Ishikawa (cell line): ENCODE measurements around the gene RASL11A.

Experiments used
- CEBPB ChIP-seq: IDR thresholded peaks from 2 replicates; pipeline ENCODE4 v1.6.1; 2012
- CREB1 ChIP-seq: IDR thresholded peaks from 2 replicates; pipeline ENCODE4 v1.6.1; 2012; ENCODE audit warnings: low read depth
- EGR1 ChIP-seq: IDR thresholded peaks from 2 replicates; pipeline ENCODE4 v1.6.1; 2012
- EP300 ChIP-seq: IDR thresholded peaks from 2 replicates; pipeline ENCODE4 v1.6.1; 2012; ENCODE audit warnings: borderline replicate concordance
- FOXM1 ChIP-seq: IDR thresholded peaks from 2 replicates; pipeline ENCODE4 v1.6.1; 2012; ENCODE audit warnings: low read depth, borderline replicate concordance
- NFIC ChIP-seq: IDR thresholded peaks from 2 replicates; pipeline ENCODE4 v1.6.1; 2012
- RAD21 ChIP-seq: IDR thresholded peaks from 2 replicates; pipeline ENCODE4 v1.6.1; 2012; ENCODE audit warnings: low read depth
- TAF1 ChIP-seq: IDR thresholded peaks from 2 replicates; pipeline ENCODE4 v1.6.1; 2012; ENCODE audit warnings: low read depth, mild to moderate bottlenecking
- TCF12 ChIP-seq: IDR thresholded peaks from 2 replicates; pipeline ENCODE4 v1.6.1; 2012; ENCODE audit warnings: low read depth
- TEAD4 ChIP-seq: IDR thresholded peaks from 2 replicates; pipeline ENCODE4 v1.6.1; 2012
- YY1 ChIP-seq: IDR thresholded peaks from 2 replicates; pipeline ENCODE4 v1.6.1; 2012; ENCODE audit warnings: low read depth
- ZBTB7A ChIP-seq: IDR thresholded peaks from 2 replicates; pipeline ENCODE4 v1.6.1; 2012; ENCODE audit warnings: low read depth
- TF ChIP-seq, protein P1 (sequence below): IDR thresholded peaks from 2 replicates; pipeline ENCODE4 v1.6.1; 2012
- TF ChIP-seq, protein P2 (sequence below): IDR thresholded peaks from 2 replicates; pipeline ENCODE4 v1.6.1; 2012
- TF ChIP-seq, protein P3 (sequence below): IDR thresholded peaks from 2 replicates; pipeline ENCODE4 v1.6.1; 2012; ENCODE audit warnings: low read depth, mild to moderate bottlenecking

Gene RASL11A, protein sequence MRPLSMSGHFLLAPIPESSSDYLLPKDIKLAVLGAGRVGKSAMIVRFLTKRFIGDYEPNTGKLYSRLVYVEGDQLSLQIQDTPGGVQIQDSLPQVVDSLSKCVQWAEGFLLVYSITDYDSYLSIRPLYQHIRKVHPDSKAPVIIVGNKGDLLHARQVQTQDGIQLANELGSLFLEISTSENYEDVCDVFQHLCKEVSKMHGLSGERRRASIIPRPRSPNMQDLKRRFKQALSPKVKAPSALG

DNA sequence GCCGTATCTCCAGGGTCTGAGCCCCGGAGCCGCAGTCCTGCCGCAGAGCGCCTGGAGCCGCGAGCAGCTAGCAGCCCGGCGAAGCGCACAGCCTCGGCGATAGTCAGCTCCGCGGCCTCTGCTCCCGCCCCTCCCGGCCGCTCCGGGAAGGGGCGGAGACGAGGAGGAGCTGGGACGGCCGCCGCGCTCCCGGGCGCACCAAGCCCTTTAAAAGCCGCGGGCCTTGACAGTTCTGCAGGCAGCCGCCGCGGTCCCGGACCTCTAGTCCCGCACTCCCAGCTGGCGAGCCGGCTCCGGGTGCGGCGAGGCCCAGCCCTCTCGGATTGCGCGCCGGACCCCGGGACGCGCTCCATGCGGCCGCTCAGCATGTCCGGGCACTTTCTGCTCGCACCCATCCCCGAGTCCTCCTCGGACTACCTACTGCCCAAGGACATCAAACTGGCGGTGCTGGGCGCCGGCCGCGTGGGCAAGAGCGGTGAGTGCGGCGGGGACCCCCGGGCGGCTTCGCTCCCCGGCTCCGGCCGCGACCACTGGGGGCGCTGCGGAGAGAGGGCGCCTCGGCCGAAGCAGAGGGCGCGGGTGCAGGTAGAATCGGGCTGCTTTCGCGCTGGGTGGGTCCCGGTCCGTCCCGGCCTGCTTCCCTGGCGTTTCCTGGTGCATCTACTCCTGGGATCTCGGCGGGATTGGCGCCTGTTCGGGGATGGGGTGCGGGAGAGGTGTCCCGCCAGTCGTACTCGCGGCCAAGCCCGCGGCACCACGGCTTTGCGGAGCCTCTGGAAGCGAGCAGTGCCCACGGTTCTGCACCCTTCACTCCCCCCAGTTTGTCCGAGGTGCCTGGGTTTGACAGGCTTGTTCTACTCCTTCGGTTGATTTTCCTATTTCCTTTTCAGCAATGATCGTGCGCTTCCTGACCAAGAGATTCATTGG lies at the start of gene RASL11A:
TSS of gene RASL11A (plus strand) at position 237 of the 927 bp plus-strand sequence. CDS start at position 352, 115 bp downstream.
- TF ChIP-seq YY1 (no peak), EGR1 (no peak), ZBTB7A (peak; percentile 97), TEAD4 (no peak), FOXM1 (no peak), CREB1 (no peak), NFIC (no peak), EP300 (no peak), CEBPB (no peak), TAF1 (peak; percentile 26; the same call in 1 of the 2 replicates), RAD21 (peak; percentile 19; the same call in 1 of the 2 replicates), TCF12 (no peak)
- TF ChIP-seq, protein P1, sequence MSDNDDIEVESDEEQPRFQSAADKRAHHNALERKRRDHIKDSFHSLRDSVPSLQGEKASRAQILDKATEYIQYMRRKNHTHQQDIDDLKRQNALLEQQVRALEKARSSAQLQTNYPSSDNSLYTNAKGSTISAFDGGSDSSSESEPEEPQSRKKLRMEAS: peak; percentile 78
- TF ChIP-seq, protein P2, sequence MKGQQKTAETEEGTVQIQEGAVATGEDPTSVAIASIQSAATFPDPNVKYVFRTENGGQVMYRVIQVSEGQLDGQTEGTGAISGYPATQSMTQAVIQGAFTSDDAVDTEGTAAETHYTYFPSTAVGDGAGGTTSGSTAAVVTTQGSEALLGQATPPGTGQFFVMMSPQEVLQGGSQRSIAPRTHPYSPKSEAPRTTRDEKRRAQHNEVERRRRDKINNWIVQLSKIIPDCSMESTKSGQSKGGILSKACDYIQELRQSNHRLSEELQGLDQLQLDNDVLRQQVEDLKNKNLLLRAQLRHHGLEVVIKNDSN: no peak; the same call in 1 of the 2 replicates
- TF ChIP-seq, protein P3, sequence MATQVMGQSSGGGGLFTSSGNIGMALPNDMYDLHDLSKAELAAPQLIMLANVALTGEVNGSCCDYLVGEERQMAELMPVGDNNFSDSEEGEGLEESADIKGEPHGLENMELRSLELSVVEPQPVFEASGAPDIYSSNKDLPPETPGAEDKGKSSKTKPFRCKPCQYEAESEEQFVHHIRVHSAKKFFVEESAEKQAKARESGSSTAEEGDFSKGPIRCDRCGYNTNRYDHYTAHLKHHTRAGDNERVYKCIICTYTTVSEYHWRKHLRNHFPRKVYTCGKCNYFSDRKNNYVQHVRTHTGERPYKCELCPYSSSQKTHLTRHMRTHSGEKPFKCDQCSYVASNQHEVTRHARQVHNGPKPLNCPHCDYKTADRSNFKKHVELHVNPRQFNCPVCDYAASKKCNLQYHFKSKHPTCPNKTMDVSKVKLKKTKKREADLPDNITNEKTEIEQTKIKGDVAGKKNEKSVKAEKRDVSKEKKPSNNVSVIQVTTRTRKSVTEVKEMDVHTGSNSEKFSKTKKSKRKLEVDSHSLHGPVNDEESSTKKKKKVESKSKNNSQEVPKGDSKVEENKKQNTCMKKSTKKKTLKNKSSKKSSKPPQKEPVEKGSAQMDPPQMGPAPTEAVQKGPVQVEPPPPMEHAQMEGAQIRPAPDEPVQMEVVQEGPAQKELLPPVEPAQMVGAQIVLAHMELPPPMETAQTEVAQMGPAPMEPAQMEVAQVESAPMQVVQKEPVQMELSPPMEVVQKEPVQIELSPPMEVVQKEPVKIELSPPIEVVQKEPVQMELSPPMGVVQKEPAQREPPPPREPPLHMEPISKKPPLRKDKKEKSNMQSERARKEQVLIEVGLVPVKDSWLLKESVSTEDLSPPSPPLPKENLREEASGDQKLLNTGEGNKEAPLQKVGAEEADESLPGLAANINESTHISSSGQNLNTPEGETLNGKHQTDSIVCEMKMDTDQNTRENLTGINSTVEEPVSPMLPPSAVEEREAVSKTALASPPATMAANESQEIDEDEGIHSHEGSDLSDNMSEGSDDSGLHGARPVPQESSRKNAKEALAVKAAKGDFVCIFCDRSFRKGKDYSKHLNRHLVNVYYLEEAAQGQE: no peak

GRCh38 chr13:27226991-27227390 lies 43.6 kb upstream of the RASL11A start:
- no peak for TF ChIP-seq CEBPB
- no peak for TF ChIP-seq TEAD4

DNA sequence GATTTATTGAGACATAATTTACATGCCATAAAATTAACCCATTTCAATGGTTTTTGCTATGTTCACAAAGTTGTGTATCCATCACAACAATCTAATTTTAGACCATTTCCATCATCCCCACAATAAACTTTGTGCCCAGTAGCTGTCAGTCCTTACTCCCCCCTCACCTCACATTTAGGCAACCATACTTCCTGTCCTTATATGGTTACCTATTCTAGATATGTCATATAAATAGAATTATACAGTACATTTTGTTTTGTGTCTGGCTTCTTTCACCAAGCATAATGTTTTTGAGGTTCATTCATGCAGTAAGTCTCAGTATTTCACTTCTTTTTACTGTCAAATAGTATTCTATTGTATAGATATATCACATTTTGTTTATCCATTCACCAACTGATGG lies 42.5 kb upstream of the RASL11A start:
- TF ChIP-seq EP300: no peak
- no peak for TF ChIP-seq YY1
- TF ChIP-seq ZBTB7A: no peak

DNA sequence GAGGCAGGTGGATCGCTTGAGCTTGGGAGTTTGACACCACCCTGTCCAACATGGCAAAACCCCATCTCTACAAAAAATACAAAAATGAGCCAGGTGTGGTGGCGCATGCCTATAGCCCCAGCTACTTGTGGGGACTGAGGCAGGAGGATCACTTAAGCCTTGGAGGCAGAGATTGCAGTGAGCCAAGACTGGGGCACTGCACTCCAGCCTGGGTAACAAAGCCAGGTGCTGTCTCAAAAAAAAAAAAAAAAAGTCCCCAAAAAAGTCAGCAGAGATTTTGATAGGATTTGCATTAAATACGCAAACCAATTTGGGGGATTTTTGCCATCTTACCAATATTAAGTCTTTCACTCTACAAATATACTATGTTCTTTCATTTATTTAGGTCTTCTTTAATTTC lies 41.0 kb upstream of the RASL11A start:
- TF ChIP-seq YY1: no peak
- TF ChIP-seq TCF12: no peak
- TF ChIP-seq CREB1: no peak
- no peak for TF ChIP-seq RAD21
- no peak for TF ChIP-seq ZBTB7A
- no peak for TF ChIP-seq EP300
- TF ChIP-seq EGR1: no peak
- TF ChIP-seq CEBPB: no peak
- TF ChIP-seq TAF1: no peak
- no peak for TF ChIP-seq TEAD4
- TF ChIP-seq, protein P3: no peak
- TF ChIP-seq, protein P2: no peak
- TF ChIP-seq, protein P1: no peak
- no peak for TF ChIP-seq FOXM1
- no peak for TF ChIP-seq NFIC

DNA sequence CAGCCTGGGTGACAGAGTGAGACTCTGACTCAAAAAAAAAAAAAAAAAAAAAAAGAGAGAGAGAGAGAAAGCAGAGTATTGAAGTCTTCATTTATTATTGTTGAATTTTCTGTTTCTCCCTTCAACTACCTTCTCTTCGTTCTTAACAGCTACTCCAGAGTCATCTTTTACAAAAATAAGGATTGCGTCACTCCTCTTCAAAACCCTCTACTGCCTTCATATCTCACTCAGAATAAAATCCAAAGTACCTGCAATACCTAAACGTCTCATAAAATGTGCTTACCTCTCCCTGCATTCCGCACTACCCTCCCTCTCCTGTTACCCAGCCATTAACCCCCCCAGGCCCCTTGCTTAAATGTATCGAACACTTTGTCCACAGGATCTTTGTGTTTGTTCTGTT lies 36.7 kb upstream of the RASL11A start:
- no peak for TF ChIP-seq ZBTB7A
- TF ChIP-seq, protein P3: no peak
- TF ChIP-seq YY1: no peak
- TF ChIP-seq TCF12: no peak
- TF ChIP-seq CREB1: no peak
- no peak for TF ChIP-seq EP300
- TF ChIP-seq, protein P2: no peak
- no peak for TF ChIP-seq FOXM1
- TF ChIP-seq NFIC: no peak
- TF ChIP-seq TAF1: no peak
- no peak for TF ChIP-seq TEAD4
- TF ChIP-seq, protein P1: no peak
- TF ChIP-seq EGR1: no peak
- TF ChIP-seq RAD21: no peak
- TF ChIP-seq CEBPB: no peak
